Sigmoid colon (tissue), 4 donors: ENCODE data around the gene WDR86.

Experiments
- POLR2AphosphoS5 ChIP-seq, 4 donors: sonication (generic); formaldehyde crosslinking; IDR thresholded peaks; one replicate each; pipeline ENCODE4 v1.6.1; 2017; ENCODE audit warnings: antibody characterized with exemption in 4 of 4
- TF ChIP-seq, protein P1 (sequence below), 4 experiments: fragments of 450-650 bp in 3 of 4; fragments of 200-600 bp in 1 of 4; IDR thresholded peaks; one replicate each; pipeline ENCODE4 v1.5.1; 2016 to 2019; ENCODE audit warnings: antibody characterized with exemption in 4 of 4, mild to moderate bottlenecking in 3 of 4, moderate library complexity in 2 of 4

DNA sequence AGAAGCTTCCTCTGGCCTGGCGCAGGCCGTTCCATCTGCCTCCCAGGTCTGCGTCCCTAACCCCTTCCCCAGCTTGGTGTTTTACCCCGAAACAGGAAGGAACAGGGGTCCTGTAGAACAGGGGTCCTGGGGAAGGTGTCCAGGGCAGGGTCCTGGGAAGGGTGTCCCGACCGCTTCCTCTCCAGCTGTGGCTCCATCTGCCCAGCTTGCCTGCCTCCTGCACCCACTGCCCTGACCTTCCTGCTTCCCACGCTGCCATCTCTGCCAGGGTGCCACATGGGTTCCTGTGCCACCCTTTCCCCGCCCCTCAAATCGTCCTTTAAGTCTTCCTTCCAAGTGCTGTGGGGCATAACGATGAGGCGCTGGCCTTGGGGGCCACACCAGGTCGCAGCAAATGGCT lies 32.4 kb downstream of the WDR86 start:
- TF ChIP-seq POLR2AphosphoS5 (IDR thresholded peaks at IDR 0.05) = no peak
- TF ChIP-seq, protein P1, sequence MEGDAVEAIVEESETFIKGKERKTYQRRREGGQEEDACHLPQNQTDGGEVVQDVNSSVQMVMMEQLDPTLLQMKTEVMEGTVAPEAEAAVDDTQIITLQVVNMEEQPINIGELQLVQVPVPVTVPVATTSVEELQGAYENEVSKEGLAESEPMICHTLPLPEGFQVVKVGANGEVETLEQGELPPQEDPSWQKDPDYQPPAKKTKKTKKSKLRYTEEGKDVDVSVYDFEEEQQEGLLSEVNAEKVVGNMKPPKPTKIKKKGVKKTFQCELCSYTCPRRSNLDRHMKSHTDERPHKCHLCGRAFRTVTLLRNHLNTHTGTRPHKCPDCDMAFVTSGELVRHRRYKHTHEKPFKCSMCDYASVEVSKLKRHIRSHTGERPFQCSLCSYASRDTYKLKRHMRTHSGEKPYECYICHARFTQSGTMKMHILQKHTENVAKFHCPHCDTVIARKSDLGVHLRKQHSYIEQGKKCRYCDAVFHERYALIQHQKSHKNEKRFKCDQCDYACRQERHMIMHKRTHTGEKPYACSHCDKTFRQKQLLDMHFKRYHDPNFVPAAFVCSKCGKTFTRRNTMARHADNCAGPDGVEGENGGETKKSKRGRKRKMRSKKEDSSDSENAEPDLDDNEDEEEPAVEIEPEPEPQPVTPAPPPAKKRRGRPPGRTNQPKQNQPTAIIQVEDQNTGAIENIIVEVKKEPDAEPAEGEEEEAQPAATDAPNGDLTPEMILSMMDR (IDR thresholded peaks at IDR 0.05) = no peak
